ENCODE measurements around the gene ADGRA1. TPM values are rescaled to one million over a fixed set of nuclear protein-coding genes. Genes with fewer than 3 reads are reported as not detected.
A peak's percentile ranks its signal among the peaks of the same experiment; 100 is the strongest.

ADGRA1 gene
- polyA plus RNA-seq, 4 donors, result 0.10 to 0.22 TPM; not detected in 2

DNA sequence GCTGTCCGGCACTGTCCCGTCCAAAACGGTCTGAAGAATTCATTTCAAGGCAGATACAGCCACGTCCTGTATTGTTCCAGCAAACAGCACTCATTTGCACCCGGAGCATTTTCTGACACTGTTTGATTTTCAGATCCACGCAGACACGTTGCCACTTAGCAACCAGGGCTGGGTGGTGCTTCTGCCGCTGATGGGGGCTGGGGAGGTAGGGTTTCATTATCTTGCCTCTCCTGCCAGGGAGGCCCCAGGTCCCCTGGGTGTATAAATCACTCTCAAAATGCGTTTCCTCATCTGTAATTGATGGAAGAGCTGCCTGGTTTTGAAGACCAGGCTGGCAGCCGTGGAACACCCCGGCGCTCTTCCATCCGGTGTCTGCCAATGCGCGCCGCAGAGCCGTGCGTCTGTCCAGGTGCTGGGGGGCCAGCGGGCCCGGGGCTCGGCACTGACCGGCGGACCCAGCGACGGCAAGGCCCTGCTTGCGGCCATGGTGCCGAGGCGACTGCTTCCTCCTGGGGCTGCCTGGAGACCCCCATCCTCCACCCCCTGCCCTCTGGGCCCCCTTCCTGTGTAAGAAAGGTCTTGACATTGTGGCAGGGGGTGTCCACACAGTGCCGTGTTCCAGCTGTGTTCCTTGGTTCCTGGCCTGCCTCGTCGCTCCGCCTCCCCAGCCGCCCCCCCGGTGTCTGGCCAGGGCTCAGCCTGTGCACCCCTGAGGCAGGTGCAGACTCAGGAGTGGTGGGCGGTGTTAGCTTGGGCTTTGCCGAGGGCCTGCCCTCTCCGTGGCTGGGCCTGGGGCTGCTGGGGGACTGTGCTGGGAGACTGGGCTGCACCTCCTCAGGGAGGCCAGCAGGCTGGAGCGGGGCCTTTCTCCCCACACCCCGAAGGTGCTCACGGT is 16.6 kb downstream of the ADGRA1 start:
- DNase-seq (no peak), FAIRE-seq (no peak)
- Histone ChIP-seq H3K4me1 (ENCODE audit: control insufficient read depth in 3 of 3, insufficient read depth in 2 of 3, low read depth in 1 of 3, low read length in 2 of 3) (no peaks in the 10 kb centered on the region), H3K36me3 (ENCODE audit: control insufficient read depth in 3 of 3, insufficient read depth in 2 of 3, low read depth in 1 of 3, low read length in 3 of 3) (no peaks in the 10 kb centered on the region), H3K27ac (ENCODE audit: low read depth in 1 of 3, low read length in 2 of 3) (no peak overlapping the region), H3K9me3 (ENCODE audit: control insufficient read depth in 2 of 2, insufficient read depth in 1 of 2, low read depth in 1 of 2, low read length in 1 of 2) (peaks cover 3 to 19% of the 10 kb centered on the region in 2 donors), H3K27me3 (ENCODE audit: control insufficient read depth in 3 of 3, insufficient read depth in 3 of 3, low read length in 3 of 3) (peaks cover 0 to 11% (median 2%) of the 10 kb centered on the region in 3 donors), H3K4me3 (ENCODE audit: low read depth in 1 of 3, low read length in 3 of 3) (no peak overlapping the region)
- 56 to 67% (median 61%) methylated on average over 40 of the region's 40 CpGs for WGBS, 3 donors

DNA sequence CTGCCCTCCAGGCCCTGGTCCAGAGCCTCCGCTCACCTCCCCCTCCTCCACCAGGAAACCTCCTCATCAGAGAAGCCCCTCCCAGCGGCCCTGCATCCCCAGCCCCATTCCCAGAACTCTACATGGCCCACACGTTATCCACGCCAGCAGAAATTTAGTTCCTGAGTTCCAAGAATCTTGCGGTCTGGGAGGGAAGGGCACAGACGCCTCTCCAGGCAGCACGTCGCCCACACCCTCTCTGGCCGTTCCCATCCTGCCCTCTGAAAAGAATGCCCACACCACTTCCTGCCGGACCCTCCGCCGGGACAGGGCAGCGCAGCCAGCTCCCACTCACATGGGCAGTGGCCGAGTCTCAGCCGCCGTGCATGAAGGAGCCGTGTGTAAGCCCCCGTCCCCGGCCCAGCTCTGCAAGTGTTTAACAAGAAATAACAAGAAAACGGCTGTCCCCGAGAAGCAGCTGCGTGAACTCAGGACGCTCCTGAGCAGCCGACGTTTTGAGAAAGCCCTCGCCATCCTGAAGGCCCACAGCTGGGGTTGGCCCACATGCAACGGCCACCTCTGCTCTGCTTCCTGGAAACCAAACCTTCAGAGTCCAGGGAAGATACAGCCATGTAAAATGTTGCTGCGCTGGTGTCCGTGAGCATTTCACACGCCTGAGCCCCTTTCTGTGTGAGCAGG is 17.4 kb downstream of the ADGRA1 start:
- 67 to 83% (median 80%) methylated on average over 30 of the region's 30 CpGs for WGBS, 3 donors
- H3K27ac ChIP-seq (ENCODE audit: low read depth in 1 of 3, low read length in 2 of 3), result no peak overlapping the region
- peaks cover 3 to 20% of the 10 kb centered on the region in 2 donors for H3K9me3 ChIP-seq (ENCODE audit: control insufficient read depth in 2 of 2, insufficient read depth in 1 of 2, low read depth in 1 of 2, low read length in 1 of 2)
- DNase-seq (no peak), FAIRE-seq (no peak)
- H3K4me3 ChIP-seq (ENCODE audit: low read depth in 1 of 3, low read length in 3 of 3), result no peak overlapping the region
- no peaks in the 10 kb centered on the region for H3K4me1 ChIP-seq (ENCODE audit: control insufficient read depth in 3 of 3, insufficient read depth in 2 of 3, low read depth in 1 of 3, low read length in 2 of 3)
- H3K36me3 ChIP-seq (ENCODE audit: control insufficient read depth in 3 of 3, insufficient read depth in 2 of 3, low read depth in 1 of 3, low read length in 3 of 3), result no peaks in the 10 kb centered on the region
- peaks cover 0 to 11% (median 2%) of the 10 kb centered on the region in 3 donors for H3K27me3 ChIP-seq (ENCODE audit: control insufficient read depth in 3 of 3, insufficient read depth in 3 of 3, low read length in 3 of 3)

DNA sequence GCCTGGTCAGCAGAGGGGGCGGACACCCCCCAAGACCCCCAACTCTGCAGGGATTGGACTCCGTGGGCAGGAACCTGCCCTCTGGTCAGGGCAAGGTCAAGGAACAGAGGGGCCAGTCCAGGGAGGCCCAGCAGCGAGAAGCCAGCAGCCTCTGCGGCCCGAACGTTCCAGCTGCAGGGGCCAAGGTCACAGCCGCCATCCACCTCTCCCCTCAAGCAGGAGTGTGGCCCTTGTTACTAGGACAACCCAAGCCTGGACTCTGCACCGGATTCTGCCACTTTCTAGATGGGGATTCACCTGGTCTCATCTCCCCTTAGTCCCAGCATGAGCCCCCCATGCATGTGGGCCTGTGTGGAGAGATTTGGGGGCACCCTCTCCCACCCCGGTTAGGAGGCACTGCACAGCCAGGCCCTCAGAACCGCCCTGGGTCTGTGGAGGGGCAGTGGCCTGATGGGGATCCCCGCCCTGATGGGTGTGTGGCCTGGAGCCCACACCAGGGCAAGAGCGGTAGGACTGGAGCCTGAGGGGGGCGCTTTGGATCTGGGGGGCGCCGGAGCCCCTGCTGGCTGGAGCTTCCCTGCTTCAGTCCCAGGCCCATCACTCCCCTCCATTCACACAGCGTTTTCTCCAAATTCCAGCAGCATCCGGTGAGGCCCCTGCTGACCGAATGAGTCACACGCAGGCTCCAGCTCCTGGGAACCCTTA is 18.1 kb downstream of the ADGRA1 start:
- Histone ChIP-seq H3K27me3 (ENCODE audit: control insufficient read depth in 3 of 3, insufficient read depth in 3 of 3, low read length in 3 of 3) (peaks cover 0 to 9% (median 2%) of the 10 kb centered on the region in 3 donors), H3K27ac (ENCODE audit: low read depth in 1 of 3, low read length in 2 of 3) (no peak overlapping the region), H3K4me3 (ENCODE audit: low read depth in 1 of 3, low read length in 3 of 3) (no peak overlapping the region), H3K36me3 (ENCODE audit: control insufficient read depth in 3 of 3, insufficient read depth in 2 of 3, low read depth in 1 of 3, low read length in 3 of 3) (no peaks in the 10 kb centered on the region), H3K9me3 (ENCODE audit: control insufficient read depth in 2 of 2, insufficient read depth in 1 of 2, low read depth in 1 of 2, low read length in 1 of 2) (peaks cover 3 to 20% of the 10 kb centered on the region in 2 donors), H3K4me1 (ENCODE audit: control insufficient read depth in 3 of 3, insufficient read depth in 2 of 3, low read depth in 1 of 3, low read length in 2 of 3) (no peaks in the 10 kb centered on the region)
- no peak for DNase-seq
- 72 to 78% (median 74%) methylated on average over 19 of the region's 19 CpGs for WGBS, 3 donors
- FAIRE-seq, result no peak

DNA sequence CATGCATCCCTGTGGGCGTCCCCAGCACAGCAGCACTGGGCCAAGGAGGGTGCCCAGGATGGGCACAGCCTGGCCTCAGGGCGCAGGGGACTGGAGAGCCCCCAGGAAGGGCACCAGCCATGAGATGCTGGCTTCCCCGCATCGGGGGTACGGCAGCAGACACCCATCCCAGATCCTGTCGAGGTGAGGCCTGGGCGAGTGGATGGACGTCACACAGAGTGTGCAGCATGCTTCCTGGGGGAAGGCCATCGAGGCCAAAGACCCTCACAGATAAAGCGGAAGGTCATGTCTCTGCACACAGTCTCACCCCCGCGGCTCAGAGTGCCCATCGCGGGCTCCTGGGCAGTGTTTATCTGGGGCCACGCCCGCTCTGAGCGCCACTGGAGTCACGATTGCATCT is 18.8 kb downstream of the ADGRA1 start:
- H3K27me3 ChIP-seq (ENCODE audit: control insufficient read depth in 3 of 3, insufficient read depth in 3 of 3, low read length in 3 of 3), result peaks cover 0 to 2% (median 0%) of the 10 kb centered on the region in 3 donors
- DNase-seq (no peak), FAIRE-seq (no peak)
- peaks cover 3 to 20% of the 10 kb centered on the region in 2 donors for H3K9me3 ChIP-seq (ENCODE audit: control insufficient read depth in 2 of 2, insufficient read depth in 1 of 2, low read depth in 1 of 2, low read length in 1 of 2)
- whole genome bisulfite sequencing, 3 donors, result 88 to 92% (median 89%) methylated on average over 18 of the region's 18 CpGs
- H3K27ac ChIP-seq (ENCODE audit: low read depth in 1 of 3, low read length in 2 of 3), result no peak overlapping the region
- no peaks in the 10 kb centered on the region for H3K36me3 ChIP-seq (ENCODE audit: control insufficient read depth in 3 of 3, insufficient read depth in 2 of 3, low read depth in 1 of 3, low read length in 3 of 3)
- H3K4me3 ChIP-seq (ENCODE audit: low read depth in 1 of 3, low read length in 3 of 3), result no peak overlapping the region
- no peaks in the 10 kb centered on the region for H3K4me1 ChIP-seq (ENCODE audit: control insufficient read depth in 3 of 3, insufficient read depth in 2 of 3, low read depth in 1 of 3, low read length in 2 of 3)

DNA sequence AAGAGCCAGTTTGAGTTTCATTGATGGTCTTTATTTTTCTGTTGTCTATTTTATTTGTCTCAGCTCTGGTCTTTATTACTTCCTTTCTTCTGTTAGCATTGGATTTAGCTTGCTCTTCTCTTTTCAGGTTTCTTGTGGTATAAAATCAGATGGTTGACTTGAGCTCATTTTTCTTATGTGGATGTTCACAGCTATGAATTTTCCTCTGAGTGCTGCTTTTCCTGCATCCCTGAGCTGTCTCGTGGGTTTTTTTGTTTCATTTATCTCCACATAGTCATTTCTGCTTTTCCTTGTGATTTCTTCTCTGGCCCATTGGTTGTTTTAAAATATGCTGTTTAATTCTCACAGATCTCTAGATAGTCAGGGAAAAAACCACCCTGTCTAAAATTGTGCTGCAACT is 19.7 kb downstream of the ADGRA1 start:
- DNase-seq (no peak), FAIRE-seq (no peak)
- Histone ChIP-seq H3K4me1 (ENCODE audit: control insufficient read depth in 3 of 3, insufficient read depth in 2 of 3, low read depth in 1 of 3, low read length in 2 of 3) (no peaks in the 10 kb centered on the region), H3K9me3 (ENCODE audit: control insufficient read depth in 2 of 2, insufficient read depth in 1 of 2, low read depth in 1 of 2, low read length in 1 of 2) (peaks cover 3 to 21% of the 10 kb centered on the region in 2 donors), H3K36me3 (ENCODE audit: control insufficient read depth in 3 of 3, insufficient read depth in 2 of 3, low read depth in 1 of 3, low read length in 3 of 3) (no peaks in the 10 kb centered on the region), H3K4me3 (ENCODE audit: low read depth in 1 of 3, low read length in 3 of 3) (no peak overlapping the region), H3K27me3 (ENCODE audit: control insufficient read depth in 3 of 3, insufficient read depth in 3 of 3, low read length in 3 of 3) (no peaks in the 10 kb centered on the region), H3K27ac (ENCODE audit: low read depth in 1 of 3, low read length in 2 of 3) (no peak overlapping the region)
- WGBS, 3 donors, result 69 to 82% (median 73%) methylated on average over 1 of the region's 1 CpG

DNA sequence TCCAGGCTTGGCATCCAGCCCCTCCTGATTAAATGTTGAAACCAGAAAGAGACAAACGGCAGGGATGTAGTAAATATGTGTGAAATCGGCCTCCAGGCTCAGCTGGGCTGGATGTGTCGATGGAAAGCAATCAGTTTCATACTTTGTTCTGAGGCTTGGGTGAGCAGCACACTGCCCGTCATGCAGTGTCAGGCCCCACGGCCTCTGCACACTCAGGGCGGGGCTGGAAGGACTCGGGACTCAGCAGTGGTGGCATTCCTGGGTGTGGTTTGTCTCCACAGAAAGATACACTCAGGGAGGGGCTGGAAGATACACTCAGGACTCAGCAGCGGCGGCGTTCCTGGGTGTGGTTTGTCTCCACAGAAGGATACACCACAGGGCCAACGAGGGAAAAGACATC is 22.0 kb downstream of the ADGRA1 start:
- Histone ChIP-seq H3K4me1 (ENCODE audit: control insufficient read depth in 3 of 3, insufficient read depth in 2 of 3, low read depth in 1 of 3, low read length in 2 of 3) (no peaks in the 10 kb centered on the region), H3K4me3 (ENCODE audit: low read depth in 1 of 3, low read length in 3 of 3) (no peak overlapping the region), H3K27me3 (ENCODE audit: control insufficient read depth in 3 of 3, insufficient read depth in 3 of 3, low read length in 3 of 3) (no peaks in the 10 kb centered on the region), H3K36me3 (ENCODE audit: control insufficient read depth in 3 of 3, insufficient read depth in 2 of 3, low read depth in 1 of 3, low read length in 3 of 3) (no peaks in the 10 kb centered on the region), H3K27ac (ENCODE audit: low read depth in 1 of 3, low read length in 2 of 3) (no peak overlapping the region), H3K9me3 (ENCODE audit: control insufficient read depth in 2 of 2, insufficient read depth in 1 of 2, low read depth in 1 of 2, low read length in 1 of 2) (peaks cover 3 to 27% of the 10 kb centered on the region in 2 donors)
- FAIRE-seq (no peak), DNase-seq (peak in 1 of 2 donors; percentile 15)
- 32 to 53% (median 51%) methylated on average over 11 of the region's 11 CpGs for WGBS, 3 donors

DNA sequence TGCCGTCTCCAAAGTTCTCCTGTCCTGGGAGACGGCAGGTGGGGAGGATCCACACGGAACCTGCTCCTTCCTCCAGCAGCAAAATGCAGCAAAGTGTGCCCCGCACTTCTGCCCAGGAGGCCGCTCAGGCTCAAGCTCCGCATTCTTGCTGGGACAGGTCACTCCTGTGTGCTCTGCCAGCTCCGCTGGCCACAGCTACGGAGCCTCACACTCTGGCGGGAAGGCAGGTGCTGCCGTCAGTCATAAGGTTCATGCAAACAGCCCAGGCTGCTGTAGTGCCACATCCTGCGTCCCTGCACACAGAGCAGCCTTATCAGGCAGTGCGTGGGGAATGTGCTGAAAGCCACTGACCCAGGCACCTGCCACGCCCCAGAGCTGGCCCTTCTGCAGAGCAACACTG is 22.4 kb downstream of the ADGRA1 start:
- FAIRE-seq (no peak), DNase-seq (peak in 1 of 2 donors; percentile 13)
- 29 to 53% (median 33%) methylated on average over 13 of the region's 13 CpGs for WGBS, 3 donors
- Histone ChIP-seq H3K27me3 (ENCODE audit: control insufficient read depth in 3 of 3, insufficient read depth in 3 of 3, low read length in 3 of 3) (no peaks in the 10 kb centered on the region), H3K27ac (ENCODE audit: low read depth in 1 of 3, low read length in 2 of 3) (no peak overlapping the region), H3K9me3 (ENCODE audit: control insufficient read depth in 2 of 2, insufficient read depth in 1 of 2, low read depth in 1 of 2, low read length in 1 of 2) (peaks cover 3 to 27% of the 10 kb centered on the region in 2 donors), H3K36me3 (ENCODE audit: control insufficient read depth in 3 of 3, insufficient read depth in 2 of 3, low read depth in 1 of 3, low read length in 3 of 3) (no peaks in the 10 kb centered on the region), H3K4me1 (ENCODE audit: control insufficient read depth in 3 of 3, insufficient read depth in 2 of 3, low read depth in 1 of 3, low read length in 2 of 3) (no peaks in the 10 kb centered on the region), H3K4me3 (ENCODE audit: low read depth in 1 of 3, low read length in 3 of 3) (no peak overlapping the region)

DNA sequence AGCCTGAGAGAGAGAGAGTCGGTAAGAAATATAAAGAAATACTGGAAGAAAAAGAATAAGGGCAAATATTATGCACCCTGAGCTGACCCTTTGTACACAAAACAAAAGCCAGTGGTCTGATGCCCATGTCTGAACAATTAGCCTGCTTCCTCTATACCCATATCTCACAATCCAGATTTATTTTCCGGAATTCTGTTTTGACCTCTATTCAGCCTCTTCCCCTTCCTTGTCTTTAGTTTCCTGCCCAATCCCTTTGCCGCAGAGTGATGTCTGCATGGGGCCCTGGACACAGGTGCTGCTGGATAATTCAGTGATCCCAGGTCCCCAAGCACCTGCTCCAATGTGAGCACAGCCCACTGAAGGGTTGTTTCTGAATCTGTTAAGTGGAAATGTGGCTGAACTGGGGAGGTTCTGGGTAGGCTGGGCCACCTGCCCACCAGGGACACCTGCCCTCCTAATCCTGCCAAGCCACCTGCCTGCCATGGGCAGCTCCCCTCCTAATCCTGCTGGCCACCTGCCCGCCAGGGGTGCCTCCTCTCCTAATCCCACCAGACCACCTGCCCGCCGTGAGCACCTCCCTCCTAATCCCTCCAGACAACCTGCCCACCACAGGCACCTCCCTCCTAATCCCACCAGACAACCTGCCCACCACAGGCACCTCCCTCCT is 23.0 kb downstream of the ADGRA1 start:
- 37 to 60% (median 48%) methylated on average over 4 to 6 of the region's 6 CpGs for WGBS, 3 donors
- no peak overlapping the region for H3K27ac ChIP-seq (ENCODE audit: low read depth in 1 of 3, low read length in 2 of 3)
- FAIRE-seq (no peak), DNase-seq (no peak)
- H3K27me3 ChIP-seq (ENCODE audit: control insufficient read depth in 3 of 3, insufficient read depth in 3 of 3, low read length in 3 of 3), result no peaks in the 10 kb centered on the region
- no peaks in the 10 kb centered on the region for H3K4me1 ChIP-seq (ENCODE audit: control insufficient read depth in 3 of 3, insufficient read depth in 2 of 3, low read depth in 1 of 3, low read length in 2 of 3)
- peaks cover 3 to 27% of the 10 kb centered on the region in 2 donors for H3K9me3 ChIP-seq (ENCODE audit: control insufficient read depth in 2 of 2, insufficient read depth in 1 of 2, low read depth in 1 of 2, low read length in 1 of 2)
- H3K36me3 ChIP-seq (ENCODE audit: control insufficient read depth in 3 of 3, insufficient read depth in 2 of 3, low read depth in 1 of 3, low read length in 3 of 3), result no peaks in the 10 kb centered on the region
- no peak overlapping the region for H3K4me3 ChIP-seq (ENCODE audit: low read depth in 1 of 3, low read length in 3 of 3)
